Smooth muscle cell (in vitro differentiated cells): Measurements from ENCODE around the gene AHCYL1. TPM values are rescaled to one million over a fixed set of nuclear protein-coding genes. Genes with fewer than 3 reads are reported as not detected.

ENCODE experiments used
- DNase-seq: peaks from one replicate; lab custom pipeline; 2025; ENCODE audit not compliant: unreplicated experiment; lab: John Stamatoyannopoulos, UW
- H2AFZ ChIP-seq: fragments of 200-600 bp; sonication (generic); 2 replicates; pipeline ENCODE4 v1.6.0; 2016; ENCODE audit warnings: antibody characterized with exemption, low read depth, mild to moderate bottlenecking
- H3F3A ChIP-seq: fragments of 200-600 bp; sonication (generic); 2 replicates; pipeline ENCODE4 v1.6.0; 2017; ENCODE audit warnings: antibody characterized with exemption, low read depth
- H3K27ac ChIP-seq: fragments of 200-600 bp; sonication (generic); 2 replicates; pipeline ENCODE4 v1.5.1; 2016; ENCODE audit warnings: low read depth, mild to moderate bottlenecking
- H3K27me3 ChIP-seq: fragments of 200-600 bp; sonication (generic); 2 replicates; pipeline ENCODE4 v1.6.1; 2016; ENCODE audit warnings: low read depth, mild to moderate bottlenecking
- H3K36me3 ChIP-seq: fragments of 200-600 bp; sonication (generic); 2 replicates; pipeline ENCODE4 v1.5.1; 2016; ENCODE audit warnings: low read depth
- H3K4me1 ChIP-seq: fragments of 200-600 bp; sonication (generic); 2 replicates; pipeline ENCODE4 v1.5.1; 2016; ENCODE audit warnings: low read depth
- H3K4me2 ChIP-seq: fragments of 200-600 bp; sonication (generic); 2 replicates; pipeline ENCODE4 v1.6.0; 2016; ENCODE audit warnings: mild to moderate bottlenecking
- H3K4me3 ChIP-seq: fragments of 200-600 bp; sonication (generic); 2 replicates; pipeline ENCODE4 v1.5.1; 2016; ENCODE audit warnings: mild to moderate bottlenecking
- H3K79me2 ChIP-seq: fragments of 200-600 bp; sonication (generic); 2 replicates; pipeline ENCODE4 v1.6.0; 2016; ENCODE audit warnings: low read depth, mild to moderate bottlenecking
- H3K9ac ChIP-seq: fragments of 200-600 bp; sonication (generic); 2 replicates; pipeline ENCODE4 v1.6.0; 2016; ENCODE audit warnings: low read depth
- H3K9me3 ChIP-seq: fragments of 200-600 bp; sonication (generic); replicated peaks from 2 replicates; pipeline ENCODE4 v1.5.1; 2016; ENCODE audit warnings: low read depth
- H4K20me1 ChIP-seq: fragments of 200-600 bp; sonication (generic); 2 replicates; pipeline ENCODE4 v1.6.0; 2016; ENCODE audit warnings: low read depth
- CTCF ChIP-seq: fragments of 200-600 bp; sonication (generic); IDR thresholded peaks from 2 replicates; pipeline ENCODE4 v1.5.1; 2017; ENCODE audit warnings: borderline replicate concordance, mild to moderate bottlenecking, antibody characterized with exemption; ENCODE audit not compliant: insufficient read depth, poor library complexity, severe bottlenecking
- WGBS: methylation state at CpG from one replicate; pipeline ENCODE4 v1.1.7; 2016; ENCODE audit warnings: low lambda C conversion rate; 5-methylcytosine and 5-hydroxymethylcytosine counted together
- polyA plus RNA-seq: library from polyadenylated mRNA; unstranded; fragments of >200 nt; fragmentation: Nextera tagmentation; extraction: Ambion mirVana; gene quantifications from 2 replicates; pipeline ENCODE4 v1.2.1, GENCODE V29; 2016
- total RNA-seq: library from RNA; depleted of rRNA; stranded (reverse); fragments of >200 nt; gene quantifications from 2 replicates; pipeline ENCODE4 v1.2.3, GENCODE V29; 2014

Gene AHCYL1
- total and polyA plus RNA-seq, 2 experiments from 2014 or later = 79.5 to 144 TPM

GRCh38 chr1:110065841-110066240 is 81.3 kb downstream of the AHCYL1 start:
- no peak overlapping the region for H2AFZ ChIP-seq
- peaks cover 17% of the 10 kb centered on the region for H3K4me1 ChIP-seq
- no peak for DNase-seq
- no peaks in the 10 kb centered on the region for H3K79me2 ChIP-seq
- H3K27ac ChIP-seq = no peak overlapping the region
- no peaks in the 10 kb centered on the region for H3K9me3 ChIP-seq
- H4K20me1 ChIP-seq = peaks cover 44% of the 10 kb centered on the region
- WGBS = 83% methylated on average over 5 of the region's 5 CpGs
- H3K27me3 ChIP-seq = peaks cover 55% of the 10 kb centered on the region
- H3K9ac ChIP-seq = no peak overlapping the region
- H3F3A ChIP-seq = no peaks in the 10 kb centered on the region
- H3K4me2 ChIP-seq = no peak overlapping the region
- no peaks in the 10 kb centered on the region for H3K36me3 ChIP-seq
- no peak overlapping the region for H3K4me3 ChIP-seq
- TF ChIP-seq CTCF = no peak

- H3K9me3 ChIP-seq = no peaks in the 10 kb centered on the region
- H3F3A ChIP-seq = no peaks in the 10 kb centered on the region
- H3K79me2 ChIP-seq = no peaks in the 10 kb centered on the region
- no peak overlapping the region for H3K9ac ChIP-seq
- no peak for TF ChIP-seq CTCF
- no peak overlapping the region for H2AFZ ChIP-seq
- WGBS = 26% methylated on average over 23 of the region's 23 CpGs
- peak overlapping the region; percentile 73 for H3K4me2 ChIP-seq
- no peak for DNase-seq
- peaks cover 17% of the 10 kb centered on the region for H3K4me1 ChIP-seq
- no peaks in the 10 kb centered on the region for H3K36me3 ChIP-seq
- H3K27me3 ChIP-seq = peaks cover 72% of the 10 kb centered on the region
- H3K27ac ChIP-seq = no peak overlapping the region
- H3K4me3 ChIP-seq = no peak overlapping the region
- H4K20me1 ChIP-seq = peaks cover 32% of the 10 kb centered on the region
Measured at GRCh38 chr1:110067479-110067892, 82.9 kb downstream of the AHCYL1 start.

- H3K36me3 ChIP-seq = no peaks in the 10 kb centered on the region
- peaks cover 78% of the 10 kb centered on the region for H3K27me3 ChIP-seq
- H3K4me1 ChIP-seq = peaks cover 17% of the 10 kb centered on the region
- peaks cover 28% of the 10 kb centered on the region for H4K20me1 ChIP-seq
- no peak overlapping the region for H3K4me3 ChIP-seq
- H3K79me2 ChIP-seq = no peaks in the 10 kb centered on the region
- no peak for DNase-seq
- 5% methylated on average over 68 of the region's 68 CpGs for WGBS
- TF ChIP-seq CTCF = no peak
- H3K9me3 ChIP-seq = no peaks in the 10 kb centered on the region
- no peaks in the 10 kb centered on the region for H3F3A ChIP-seq
- no peak overlapping the region for H2AFZ ChIP-seq
- no peak overlapping the region for H3K27ac ChIP-seq
- H3K9ac ChIP-seq = no peak overlapping the region
- H3K4me2 ChIP-seq = peak overlapping the region; percentile 73
Measured at GRCh38 chr1:110067893-110068645, 83.5 kb downstream of the AHCYL1 start.
